Measurements from ENCODE around the gene ETDC. TPM values are rescaled to one million over a fixed set of nuclear protein-coding genes. Genes with fewer than 3 reads are reported as not detected.

ETDC gene
- total and polyA plus RNA-seq, 2 donors (not counting 1 experiment from before 2014, with no cell fraction given) = not detected

- peak; percentile 51 to 53 for DNase-seq (ENCODE audit: low read depth in 2 of 2)
- H4K20me1 ChIP-seq (ENCODE audit: control insufficient read depth, extremely low read depth, insufficient read depth, low read length) = no peaks in the 10 kb centered on the region
- H3K4me1 ChIP-seq (ENCODE audit: control insufficient read depth, extremely low read depth, insufficient read depth, low read length) = no peaks in the 10 kb centered on the region
- no peaks in the 10 kb centered on the region for H3K36me3 ChIP-seq (ENCODE audit: control insufficient read depth, insufficient read depth, low read length)
- no peaks in the 10 kb centered on the region for H3K9me3 ChIP-seq (ENCODE audit: control insufficient read depth, insufficient read depth, low read depth, low read length)
- H3K79me2 ChIP-seq (ENCODE audit: control insufficient read depth, insufficient read depth, low read length) = no peaks in the 10 kb centered on the region
- peak overlapping the region; percentile 51 for H3K4me2 ChIP-seq (ENCODE audit: extremely low read depth, insufficient read depth, low read length)
- no peak overlapping the region for H3K9ac ChIP-seq (ENCODE audit: insufficient read depth, low read length)
- H3K27me3 ChIP-seq (ENCODE audit: control insufficient read depth, insufficient read depth, low read length) = no peaks in the 10 kb centered on the region
- TF ChIP-seq CTCF (conservative IDR thresholded peaks at IDR 0.05 in 1 of 2, IDR thresholded peaks at IDR 0.05 in 1 of 2; ENCODE audit: low read depth in 1 of 2, low read length in 2 of 2) (peak; percentile 12 to 46), EZH2 (IDR thresholded peaks at IDR 0.05; ENCODE audit: low read length, missing control alignments) (no peak)
- no peak overlapping the region for H2AFZ ChIP-seq (ENCODE audit: low read length)
- H3K27ac ChIP-seq (ENCODE audit: insufficient read depth, low read length) = no peak overlapping the region
- peak overlapping the region in 3 of 4 experiments; percentile 26 to 56 (median 40) for H3K4me3 ChIP-seq (replicated peaks in 1 of 4; ENCODE audit: control extremely low read depth in 1 of 4, insufficient read depth in 1 of 4, low read depth in 3 of 4, low read length in 4 of 4)
Measured at GRCh38 chrX:135295238-135295943, 13.9 kb upstream of the ETDC start.

GRCh38 chrX:135295944-135296305 lies 13.4 kb upstream of the ETDC start:
- Histone ChIP-seq H3K4me2 (ENCODE audit: extremely low read depth, insufficient read depth, low read length) (peak overlapping the region; percentile 51), H3K4me3 (replicated peaks in 1 of 4; ENCODE audit: control extremely low read depth in 1 of 4, insufficient read depth in 1 of 4, low read depth in 3 of 4, low read length in 4 of 4) (peak overlapping the region in 2 of 4 experiments; percentile 40 to 56)

More at GRCh38 chrX:135295944-135296305, 13.4 kb upstream of the ETDC start:
- Histone ChIP-seq H3K27me3 (ENCODE audit: control insufficient read depth, insufficient read depth, low read length) (no peaks in the 10 kb centered on the region), H3K36me3 (ENCODE audit: control insufficient read depth, insufficient read depth, low read length) (no peaks in the 10 kb centered on the region), H3K4me1 (ENCODE audit: control insufficient read depth, extremely low read depth, insufficient read depth, low read length) (no peaks in the 10 kb centered on the region), H2AFZ (ENCODE audit: low read length) (no peak overlapping the region), H3K9ac (ENCODE audit: insufficient read depth, low read length) (no peak overlapping the region), H3K79me2 (ENCODE audit: control insufficient read depth, insufficient read depth, low read length) (no peaks in the 10 kb centered on the region), H3K27ac (ENCODE audit: insufficient read depth, low read length) (no peak overlapping the region), H4K20me1 (ENCODE audit: control insufficient read depth, extremely low read depth, insufficient read depth, low read length) (no peaks in the 10 kb centered on the region), H3K9me3 (ENCODE audit: control insufficient read depth, insufficient read depth, low read depth, low read length) (no peaks in the 10 kb centered on the region)
- TF ChIP-seq EZH2 (IDR thresholded peaks at IDR 0.05; ENCODE audit: low read length, missing control alignments) (no peak), CTCF (conservative IDR thresholded peaks at IDR 0.05 in 1 of 2, IDR thresholded peaks at IDR 0.05 in 1 of 2; ENCODE audit: low read depth in 1 of 2, low read length in 2 of 2) (no peak)
- DNase-seq (ENCODE audit: low read depth in 2 of 2) = no peak

Measured in fibroblast of lung (primary cell).